Activated CD4-positive, alpha-beta T cell treated with anti-CD3 and anti-CD28 coated beads for 1 hour (primary cell): ENCODE results near the gene ITGA4.

Experiments used
- DNase-seq: peaks from one replicate; pipeline ENCODE4 v3.0.0-alpha.2; 2020

ITGA4 gene

DNA sequence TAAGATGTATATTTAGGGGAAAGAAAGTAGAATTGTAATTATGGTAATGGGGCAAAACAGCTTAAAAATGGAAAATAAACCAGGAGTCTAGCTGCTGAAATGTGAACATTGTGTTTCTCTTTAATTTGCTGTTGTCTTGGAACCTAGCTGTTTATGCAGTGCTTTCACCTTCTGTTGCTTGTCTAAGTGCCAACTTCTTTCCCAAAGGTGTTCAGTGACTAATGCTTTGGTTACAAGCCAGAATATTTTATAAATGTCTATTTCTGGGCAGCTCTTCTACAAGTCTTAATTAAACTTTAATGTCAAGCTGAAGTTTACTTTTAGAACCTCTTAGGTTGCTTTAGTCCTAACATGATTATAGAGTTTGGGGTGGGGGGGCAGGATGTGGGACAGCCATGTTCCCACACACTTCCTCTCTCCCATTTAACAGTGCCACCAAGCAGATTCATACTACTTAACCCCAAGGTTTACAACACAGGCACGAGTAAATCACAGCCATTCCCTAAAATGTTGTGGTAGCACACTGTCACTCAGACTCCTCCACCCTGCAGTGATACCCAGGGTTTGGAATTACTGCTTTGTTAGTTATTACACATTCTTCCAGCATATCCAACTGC lies 60.6 kb downstream of the ITGA4 start:
- DNase-seq = no peak

DNA sequence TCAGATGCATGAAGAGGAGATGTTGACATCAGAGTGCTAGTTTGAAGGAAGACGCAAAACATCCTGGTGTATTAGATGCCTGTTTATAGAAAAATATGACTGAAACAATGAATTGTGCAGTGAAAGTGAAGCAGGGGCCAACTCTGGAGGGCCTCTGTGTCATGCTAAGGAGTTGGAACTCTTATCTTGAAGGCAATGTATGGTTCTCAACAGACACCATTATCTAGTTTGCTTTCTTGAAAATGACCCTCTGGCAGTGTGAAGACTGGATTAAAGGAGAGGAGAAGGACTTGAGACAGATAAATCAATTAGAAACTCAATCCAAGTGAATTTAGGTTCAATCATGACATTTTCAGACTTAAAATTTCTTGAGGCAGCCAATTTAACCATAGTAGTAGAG lies 63.1 kb downstream of the ITGA4 start:
- no peak for DNase-seq

DNA sequence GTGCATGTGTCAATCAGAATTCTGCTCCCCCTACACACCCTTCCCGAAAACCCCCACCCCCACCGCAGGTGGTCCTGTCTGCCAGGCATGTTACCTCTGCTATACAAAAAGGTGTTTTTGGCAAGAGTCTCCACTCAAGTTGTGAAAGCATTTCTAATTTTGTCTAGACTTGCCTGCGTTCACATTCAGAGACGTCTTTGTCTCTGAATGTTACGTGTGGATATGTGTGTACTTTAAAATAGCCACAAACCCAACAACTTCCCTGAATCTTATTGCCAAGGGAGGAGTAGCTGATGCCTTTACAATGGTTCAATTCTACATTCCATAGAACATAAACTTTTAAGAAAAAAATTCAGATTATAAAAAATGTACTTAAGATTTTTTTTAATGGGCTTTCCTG lies 66.6 kb downstream of the ITGA4 start:
- DNase-seq = no peak

DNA sequence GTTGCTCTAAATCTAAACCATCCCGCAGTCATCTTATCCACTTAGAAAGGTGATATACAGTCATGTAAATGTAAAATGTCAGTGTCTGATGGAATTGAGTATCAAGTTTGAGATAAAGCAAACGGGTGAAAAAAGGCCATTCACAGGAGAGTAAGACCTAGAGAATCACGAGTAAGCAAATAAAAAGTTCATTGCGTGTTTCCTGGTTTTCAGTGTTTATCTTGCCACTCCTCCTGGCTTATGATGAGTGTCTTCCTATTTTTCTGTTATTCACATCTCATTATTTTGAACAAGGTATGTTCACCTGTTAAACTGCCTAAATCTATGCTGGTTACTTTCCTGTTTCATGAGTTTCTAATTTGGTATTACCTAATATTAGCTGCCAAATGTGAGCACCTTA lies 68.8 kb downstream of the ITGA4 start:
- DNase-seq = no peak

DNA sequence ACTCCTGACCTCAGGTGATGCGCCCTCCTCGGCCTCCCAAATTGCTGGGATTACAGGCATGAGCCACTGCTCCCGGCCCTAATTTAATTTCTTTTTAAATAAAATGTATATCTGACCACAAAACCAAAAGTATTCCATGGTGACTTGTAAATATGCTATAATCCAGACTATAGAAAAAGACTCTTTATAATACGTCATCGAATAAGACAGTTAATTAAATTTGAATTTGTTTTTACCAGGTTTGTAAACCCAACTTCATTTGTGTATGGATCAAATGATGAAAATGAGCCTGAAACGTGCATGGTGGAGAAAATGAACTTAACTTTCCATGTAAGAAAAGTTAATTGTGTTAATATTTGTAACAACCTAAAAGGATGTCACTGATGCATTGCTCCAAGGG lies 69.9 kb downstream of the ITGA4 start:
- DNase-seq = no peak

DNA sequence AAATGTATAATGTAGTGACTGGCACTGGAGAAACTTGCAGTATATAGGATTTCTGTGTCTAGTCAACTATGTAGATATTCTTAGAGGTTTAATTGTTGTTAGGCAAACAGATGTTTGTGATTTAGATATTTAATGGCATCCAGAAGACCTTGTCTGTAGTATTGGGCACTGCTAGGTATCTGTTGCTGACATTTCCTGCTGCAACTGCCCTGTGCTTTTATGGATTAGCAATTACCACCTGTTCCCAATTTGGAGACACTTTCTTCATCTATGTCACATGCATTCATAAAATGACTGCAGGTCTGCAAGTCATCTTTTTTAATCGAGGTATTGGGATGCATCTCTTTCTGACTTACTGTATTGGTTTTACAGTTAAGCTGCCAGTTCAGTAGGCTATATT lies 71.3 kb downstream of the ITGA4 start:
- DNase-seq = no peak

DNA sequence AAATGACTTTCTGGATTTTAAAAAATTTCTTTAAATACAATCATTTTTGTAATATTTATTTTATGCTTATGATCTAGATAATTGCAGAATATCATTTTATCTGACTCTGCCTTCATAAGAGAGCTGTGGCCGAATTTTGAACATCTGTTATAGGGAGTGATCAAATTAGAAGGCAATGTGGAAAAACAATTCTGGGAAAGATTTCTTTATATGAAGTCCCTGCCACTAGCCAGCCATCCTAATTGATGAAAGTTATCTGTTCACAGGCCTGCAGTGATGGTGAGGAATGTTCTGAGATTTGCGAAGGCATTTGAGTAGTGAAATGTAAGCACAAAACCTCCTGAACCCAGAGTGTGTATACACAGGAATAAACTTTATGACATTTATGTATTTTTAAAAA lies 79.5 kb downstream of the ITGA4 start:
- DNase-seq = no peak

DNA sequence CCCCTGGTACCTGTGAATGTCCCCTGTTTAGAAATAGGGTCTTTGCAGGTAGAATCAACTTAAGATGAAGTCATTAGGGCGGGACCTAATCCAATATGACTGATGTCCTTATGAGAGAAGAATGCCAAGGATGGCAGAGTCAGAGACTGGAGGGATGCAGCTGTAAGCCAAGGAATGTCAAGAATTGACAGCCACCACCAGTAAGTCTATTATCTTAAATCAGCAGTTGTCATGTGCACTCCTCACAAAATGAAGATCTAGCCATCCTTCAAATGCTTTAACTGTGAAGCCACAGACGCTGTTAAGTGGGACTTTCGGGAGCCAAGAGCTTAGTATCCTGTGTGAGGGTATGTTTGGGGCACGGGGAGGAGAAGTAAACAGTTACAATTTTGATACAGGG lies 83.2 kb downstream of the ITGA4 start:
- no peak for DNase-seq

DNA sequence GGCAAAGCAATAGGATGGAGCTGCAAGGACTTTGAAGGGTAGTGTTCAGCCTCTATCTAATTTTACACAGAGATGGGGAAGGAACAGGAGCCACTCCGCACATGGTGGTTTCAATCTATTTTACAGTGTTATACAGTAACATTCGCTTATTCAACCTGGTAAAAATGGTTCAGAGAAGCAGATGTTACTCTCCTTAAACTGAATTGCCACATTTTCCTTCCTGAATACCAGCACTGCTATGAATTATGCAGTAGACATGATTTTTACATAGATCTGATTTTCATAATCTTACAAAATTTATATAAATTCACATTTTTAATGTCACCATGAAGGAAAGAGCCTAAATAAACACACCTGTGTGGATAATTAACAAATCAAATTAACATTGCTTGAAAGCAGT lies 85.0 kb downstream of the ITGA4 start:
- no peak for DNase-seq

DNA sequence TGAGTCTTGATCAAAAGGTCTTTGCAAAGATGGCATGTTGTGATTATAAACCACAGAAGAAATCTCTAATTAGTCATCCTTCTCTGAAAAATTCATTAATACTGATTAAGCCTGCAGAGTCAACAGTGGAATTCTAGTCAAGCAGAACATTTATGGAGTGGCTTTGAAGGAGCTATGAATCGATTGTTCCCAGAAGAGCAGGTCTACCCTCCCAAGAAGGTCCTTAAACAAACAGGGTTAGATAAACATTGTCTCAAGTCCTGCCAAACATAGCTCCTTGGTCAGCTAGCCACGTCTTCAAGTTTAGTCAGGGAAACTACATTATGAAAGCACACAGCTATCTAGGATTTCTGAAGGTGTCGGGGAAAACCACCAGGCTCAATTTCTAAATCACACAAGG lies 88.9 kb downstream of the ITGA4 start:
- no peak for DNase-seq

DNA sequence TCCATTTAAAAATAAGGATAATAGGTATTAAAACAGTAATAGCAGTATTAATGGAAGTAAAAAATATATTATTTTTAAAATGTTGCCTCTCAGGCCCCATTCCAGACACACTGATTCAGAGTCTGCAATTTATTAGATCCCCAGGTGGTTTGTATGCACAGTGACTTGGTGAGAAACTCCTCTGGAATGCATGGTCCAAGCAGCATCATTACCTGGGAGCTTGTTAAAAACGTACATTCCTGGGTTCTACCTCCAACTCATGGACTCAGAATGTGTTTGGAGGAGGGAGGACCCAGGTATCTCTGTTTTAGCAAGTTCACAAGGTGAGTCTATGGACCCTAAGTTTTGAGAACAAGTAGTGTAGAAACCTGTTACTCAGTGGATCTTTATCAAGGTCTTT lies 95.6 kb downstream of the ITGA4 start:
- DNase-seq = no peak

DNA sequence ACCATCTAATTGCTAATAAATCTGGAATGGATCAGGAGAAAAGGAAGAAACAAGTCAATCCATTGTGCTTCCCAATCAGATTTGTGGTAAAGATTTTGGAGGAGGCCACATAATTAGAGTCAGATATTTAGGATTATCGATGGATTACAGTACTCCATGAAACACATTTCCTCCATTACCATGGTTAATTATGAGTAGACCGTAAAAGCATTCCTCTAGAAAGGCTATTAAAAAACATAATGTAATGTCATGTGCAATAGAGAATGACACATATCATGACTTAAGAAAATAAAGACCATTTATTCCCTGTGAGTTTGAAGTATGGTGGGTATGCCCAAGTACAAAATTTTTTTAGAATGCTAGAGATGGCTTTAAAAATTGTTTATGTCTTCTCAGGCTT lies 96.1 kb downstream of the ITGA4 start:
- no peak for DNase-seq

DNA sequence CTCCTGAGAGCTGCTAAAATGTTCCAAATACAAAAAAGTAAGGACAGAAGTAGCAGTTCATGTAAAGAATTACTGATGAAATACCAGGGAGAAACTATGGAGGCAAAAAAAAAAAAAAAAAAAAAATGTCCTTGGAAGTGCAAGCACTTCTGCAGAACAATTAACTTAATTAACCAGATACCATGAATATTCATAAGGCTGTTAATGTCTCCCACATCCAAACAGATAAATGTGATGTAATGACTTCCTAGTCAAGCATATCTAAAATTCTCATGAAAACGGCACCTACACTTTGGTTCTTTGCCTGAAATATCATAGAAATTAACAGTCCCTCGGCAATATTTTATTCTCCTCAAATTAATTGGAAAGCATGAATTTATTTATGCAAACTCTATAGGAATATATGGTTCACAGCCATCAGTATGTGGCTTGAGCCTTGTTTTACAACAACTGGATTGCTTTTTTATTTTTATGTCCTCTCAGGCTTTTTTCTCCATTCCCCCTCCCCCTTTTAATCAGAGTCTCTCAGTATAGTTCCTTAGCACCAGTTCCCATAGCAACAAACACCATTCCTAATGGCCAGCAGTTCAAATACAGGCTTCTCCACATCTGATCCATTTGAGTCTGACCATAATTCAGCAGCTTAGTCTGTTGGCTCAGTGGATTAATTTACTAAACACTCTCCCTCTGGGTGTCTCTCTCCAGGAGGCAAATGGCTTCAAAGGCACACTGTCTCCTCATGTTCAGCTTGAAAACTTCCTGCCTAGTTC lies 97.1 kb downstream of the ITGA4 start:
- no peak for DNase-seq

DNA sequence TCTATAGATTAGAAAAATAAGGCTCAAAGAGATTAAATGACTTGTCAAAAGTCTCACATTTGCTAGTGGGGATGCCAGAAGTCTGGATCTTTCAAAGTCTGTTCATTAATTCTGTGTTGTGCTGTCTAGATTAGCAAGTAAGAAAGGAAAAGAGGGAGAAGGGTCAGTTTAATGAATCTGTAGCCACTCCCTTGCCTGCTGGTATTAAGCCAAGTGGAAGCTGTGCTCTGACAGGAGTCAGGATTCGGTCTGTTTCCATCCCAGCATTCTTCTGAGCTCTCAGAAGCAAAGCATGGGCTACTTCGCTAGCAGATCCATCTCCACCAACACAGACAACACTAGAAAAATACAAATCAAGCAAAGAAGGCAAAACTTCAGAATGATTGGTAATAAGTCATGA lies 101.2 kb downstream of the ITGA4 start:
- no peak for DNase-seq

DNA sequence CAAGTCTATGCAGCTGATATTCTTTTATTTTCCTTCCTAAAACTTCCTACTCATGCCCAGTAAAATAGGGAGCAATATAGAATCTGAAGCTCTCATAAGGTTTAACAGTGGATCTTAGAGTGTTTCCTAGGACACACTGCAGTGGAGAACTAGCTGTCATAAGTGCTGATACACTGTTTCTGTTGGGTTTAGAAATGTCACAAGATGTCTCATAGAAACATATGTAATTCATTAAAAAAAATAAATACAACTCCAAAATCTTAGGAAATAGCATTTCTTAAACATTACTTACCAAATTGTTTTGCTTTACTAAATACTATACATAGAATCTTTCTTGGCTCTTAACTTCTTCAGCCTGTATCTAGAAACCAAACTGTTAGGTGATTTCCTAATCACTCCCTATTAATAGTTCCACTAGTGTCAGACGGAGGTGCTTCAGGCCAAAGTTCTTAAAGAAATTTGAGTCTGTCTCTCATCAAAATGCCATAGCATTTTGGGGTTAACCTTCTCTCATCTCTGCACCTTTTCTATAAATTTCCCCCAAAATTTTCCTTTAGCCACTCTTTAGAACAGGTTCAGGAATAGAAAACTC lies 106.0 kb downstream of the ITGA4 start:
- no peak for DNase-seq

DNA sequence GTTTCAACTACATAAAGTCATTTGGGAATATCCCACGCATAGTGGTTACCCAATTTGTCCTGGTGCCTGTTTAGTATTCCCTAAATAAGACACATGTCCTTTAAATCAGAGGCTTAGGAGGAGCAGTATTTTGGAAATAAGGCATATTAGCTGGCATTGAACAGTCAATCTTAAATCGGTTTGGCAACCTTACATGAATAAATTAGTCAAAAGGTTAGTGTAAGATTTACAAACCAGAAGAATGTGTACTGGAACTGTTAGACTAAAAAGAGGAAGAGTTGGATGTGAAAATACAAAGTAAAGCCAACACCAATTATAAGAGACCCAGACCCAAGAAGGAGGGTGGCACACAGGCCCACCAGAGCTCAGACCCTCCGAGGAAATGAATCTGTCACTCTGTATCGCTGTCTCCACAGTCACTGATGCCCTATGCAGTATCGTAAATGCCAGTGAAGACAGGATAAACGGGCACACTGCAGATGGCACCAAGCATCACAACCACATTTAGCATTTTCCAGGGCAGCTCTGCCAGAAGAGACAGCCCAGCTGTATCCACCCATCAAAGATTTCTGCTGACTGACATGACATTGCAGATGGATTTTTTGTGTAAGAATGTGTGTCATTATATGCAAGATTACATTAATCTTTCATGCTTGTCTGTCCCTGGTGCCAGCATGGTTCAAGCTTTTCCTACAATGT lies 109.3 kb downstream of the ITGA4 start:
- DNase-seq = no peak

DNA sequence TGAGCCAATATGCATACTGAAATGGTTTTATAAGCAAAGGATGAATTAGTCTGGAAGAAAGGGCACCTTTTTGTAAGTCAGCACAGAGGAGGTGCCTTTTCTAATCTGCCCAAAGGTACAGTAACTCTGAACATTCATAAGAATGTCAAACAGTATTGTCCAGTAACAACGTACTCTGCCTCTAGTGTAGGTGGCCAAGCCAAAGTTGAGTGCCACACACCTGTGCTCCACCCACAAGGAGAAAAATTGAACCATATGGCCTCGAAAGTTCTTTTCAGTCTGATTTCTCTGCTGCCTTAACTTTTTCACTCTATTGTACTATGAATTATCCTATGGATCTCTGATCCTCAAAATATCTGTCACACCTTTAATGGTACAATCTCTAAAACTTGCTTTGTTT lies 112.9 kb downstream of the ITGA4 start:
- no peak for DNase-seq

DNA sequence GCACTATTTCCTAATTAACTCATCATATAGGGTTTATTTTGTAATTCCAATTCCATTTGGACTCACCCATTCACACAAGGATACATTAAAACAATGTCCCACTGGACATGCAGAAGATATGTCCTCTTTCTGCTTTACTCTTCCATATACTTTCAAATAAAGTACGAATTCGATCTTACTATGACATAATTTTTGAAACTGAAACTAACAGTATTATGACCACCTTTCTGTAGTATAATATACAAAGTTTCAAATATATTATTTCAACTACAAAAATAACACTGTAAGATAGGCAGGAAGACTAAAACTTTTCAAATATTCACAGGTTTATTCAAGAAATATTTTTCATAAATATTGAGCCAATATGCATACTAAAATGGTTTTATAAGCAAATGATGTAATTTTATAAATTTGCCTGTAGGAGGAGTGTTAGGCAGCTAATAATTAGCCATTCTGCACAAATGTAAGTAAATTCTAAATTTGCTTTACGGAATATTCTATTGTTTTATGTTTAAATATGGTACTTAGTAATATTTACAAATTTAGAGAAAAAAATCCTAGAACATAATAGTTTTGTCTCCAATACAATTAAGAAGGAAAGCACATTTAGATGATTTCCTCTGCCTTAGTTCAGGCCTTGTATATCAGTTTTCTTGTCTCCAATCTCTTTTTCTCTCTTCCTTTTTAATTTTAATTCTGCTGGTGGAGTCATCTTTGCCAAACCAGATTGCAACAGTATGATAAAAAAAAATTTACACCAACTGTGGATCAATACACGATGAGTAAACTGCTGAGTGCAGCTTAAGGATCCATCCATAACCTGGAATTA lies 113.9 kb downstream of the ITGA4 start:
- no peak for DNase-seq

DNA sequence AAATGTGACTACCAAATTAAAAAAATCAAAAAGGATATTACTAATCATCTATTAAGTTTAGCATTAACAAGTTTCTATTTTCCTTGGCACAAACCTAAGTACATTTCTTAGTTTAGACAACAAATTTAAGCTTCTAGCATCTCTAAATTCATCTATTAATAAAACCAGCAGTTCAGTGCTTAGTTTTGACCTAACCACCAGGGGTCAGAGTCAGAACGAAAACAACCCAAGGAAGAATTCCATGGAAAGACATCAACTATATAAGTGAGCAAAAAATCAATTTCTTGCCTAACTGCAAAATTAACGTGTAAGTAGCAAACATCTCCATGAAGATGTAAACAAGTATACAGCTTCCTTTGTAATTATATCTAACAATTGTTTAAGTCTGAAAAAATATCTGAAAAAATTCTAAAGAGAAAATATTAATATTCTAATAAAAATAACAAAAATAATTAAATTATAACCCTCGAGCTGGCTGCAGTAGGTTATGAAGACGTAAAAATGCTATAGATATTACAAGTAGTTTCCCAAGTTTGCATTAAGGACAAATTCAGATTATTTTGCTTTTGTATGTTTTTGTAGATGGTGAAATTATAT lies 116.1 kb downstream of the ITGA4 start:
- DNase-seq = no peak

DNA sequence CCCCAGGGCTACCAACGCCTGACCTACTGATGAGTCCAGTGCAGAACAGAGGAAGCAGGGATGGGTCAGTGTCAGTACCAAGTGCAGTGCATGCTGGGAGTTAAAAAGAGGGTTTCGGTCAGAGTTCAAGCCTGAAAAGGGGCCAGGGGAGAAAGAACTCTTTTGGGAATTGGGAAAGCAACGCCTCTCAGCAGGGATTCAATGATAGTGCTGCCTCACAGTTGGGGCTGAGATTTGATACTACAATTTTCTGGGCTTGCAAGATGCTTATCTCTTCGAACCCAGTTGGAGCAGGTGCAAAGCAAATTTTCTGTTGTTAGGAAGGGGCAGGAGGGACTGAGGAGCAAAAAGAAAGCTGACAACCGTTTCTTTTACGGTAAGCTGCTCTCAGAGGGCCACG lies 117.1 kb downstream of the ITGA4 start:
- no peak for DNase-seq

DNA sequence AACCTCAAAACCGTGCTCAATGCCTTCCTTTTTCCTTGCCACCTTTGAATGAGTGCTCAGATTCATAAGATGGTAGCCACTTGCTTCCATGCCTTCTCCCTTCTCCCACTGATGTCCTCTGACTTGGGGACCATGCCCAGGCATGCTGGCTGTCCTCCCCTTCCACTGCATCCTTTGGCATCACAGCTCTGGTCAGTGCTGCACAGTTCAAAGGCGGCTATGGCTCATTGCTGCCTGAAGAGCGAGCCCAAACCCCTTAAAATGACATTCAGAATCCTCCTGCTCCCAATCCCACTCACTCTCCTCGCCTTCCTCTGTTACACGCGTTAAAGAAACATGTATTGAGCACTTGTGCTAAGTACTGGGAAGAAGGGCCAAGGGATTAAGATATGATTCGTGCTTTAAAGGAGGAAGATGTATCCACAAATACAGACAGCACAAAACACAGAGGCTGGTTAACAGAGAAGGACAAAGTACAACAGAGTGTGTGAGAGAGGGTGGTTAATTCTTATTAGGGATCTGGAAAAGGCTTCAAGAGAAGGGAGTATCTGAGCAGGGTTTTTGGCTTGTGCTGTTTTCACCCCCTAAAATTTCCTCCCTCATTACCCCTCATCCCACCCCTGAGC lies 118.0 kb downstream of the ITGA4 start:
- DNase-seq = no peak

DNA sequence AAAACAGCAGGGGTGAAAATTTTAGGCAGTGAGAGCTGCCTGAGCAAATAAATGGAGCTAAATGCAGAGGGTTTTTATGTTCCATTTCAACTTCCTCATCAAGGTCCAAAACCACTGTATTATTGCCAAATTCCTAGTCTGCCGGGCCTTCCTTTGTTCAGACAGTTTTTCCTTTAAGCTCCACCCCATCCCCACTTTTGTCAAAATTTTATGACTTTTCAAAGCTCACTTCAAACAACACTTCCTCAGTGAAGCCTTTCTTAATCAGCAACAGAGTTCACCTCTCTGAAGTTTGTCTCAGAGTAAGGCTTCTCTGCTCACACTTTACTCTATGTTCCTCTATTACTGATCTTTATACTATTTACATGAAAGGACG lies 118.5 kb downstream of the ITGA4 start:
- DNase-seq = no peak
